Measurements from ENCODE around the gene EVPL. TPM values are rescaled to one million over a fixed set of nuclear protein-coding genes. Genes with fewer than 3 reads are reported as not detected.
A peak's percentile ranks its signal among the peaks of the same experiment; 100 is the strongest.

Gene EVPL
- total and polyA plus RNA-seq, 9 donors, result 0.15 to 7.2 (median 1.0) TPM

DNA sequence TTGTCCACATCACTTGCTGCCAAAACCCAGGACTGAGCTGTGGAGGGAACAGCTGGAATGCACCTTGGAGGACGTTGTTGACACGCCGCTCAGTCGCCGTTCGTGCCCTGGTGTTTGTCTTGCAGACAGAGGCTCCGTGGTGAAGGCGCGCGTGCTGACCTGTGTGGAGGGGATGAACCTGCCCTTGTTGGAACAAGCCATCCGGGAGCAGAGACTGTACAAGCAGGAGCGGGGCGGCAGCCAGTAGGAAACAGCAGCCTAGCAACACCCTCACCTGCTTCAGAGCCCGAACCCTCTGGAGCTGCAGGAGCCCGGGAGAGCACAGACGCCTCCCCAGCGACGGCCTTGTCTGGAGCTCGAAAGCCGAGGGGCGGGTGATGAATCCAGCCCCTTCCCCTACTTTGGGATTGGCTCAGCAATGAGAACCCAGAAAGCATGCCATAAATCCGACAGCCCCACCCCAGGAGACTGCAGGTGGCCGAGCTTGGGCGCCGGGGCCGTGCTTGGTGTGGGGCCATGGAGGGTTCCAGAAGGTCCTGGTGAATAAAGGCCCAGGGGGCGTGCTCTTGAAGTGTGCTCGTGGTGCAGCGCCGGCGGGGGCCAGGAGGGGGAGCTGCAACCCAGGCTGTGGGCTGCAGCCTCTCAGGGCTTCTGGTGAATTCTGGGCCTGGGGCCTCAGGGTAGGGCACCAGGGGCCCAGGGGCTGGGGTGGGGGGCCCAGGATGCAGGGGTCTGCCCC, 26.9 kb downstream of the EVPL start:
- TF ChIP-seq EP300 (IDR thresholded peaks at IDR 0.05) (no peak), POLR2A (IDR thresholded peaks at IDR 0.05) (no peak)
- TF ChIP-seq, protein P1, sequence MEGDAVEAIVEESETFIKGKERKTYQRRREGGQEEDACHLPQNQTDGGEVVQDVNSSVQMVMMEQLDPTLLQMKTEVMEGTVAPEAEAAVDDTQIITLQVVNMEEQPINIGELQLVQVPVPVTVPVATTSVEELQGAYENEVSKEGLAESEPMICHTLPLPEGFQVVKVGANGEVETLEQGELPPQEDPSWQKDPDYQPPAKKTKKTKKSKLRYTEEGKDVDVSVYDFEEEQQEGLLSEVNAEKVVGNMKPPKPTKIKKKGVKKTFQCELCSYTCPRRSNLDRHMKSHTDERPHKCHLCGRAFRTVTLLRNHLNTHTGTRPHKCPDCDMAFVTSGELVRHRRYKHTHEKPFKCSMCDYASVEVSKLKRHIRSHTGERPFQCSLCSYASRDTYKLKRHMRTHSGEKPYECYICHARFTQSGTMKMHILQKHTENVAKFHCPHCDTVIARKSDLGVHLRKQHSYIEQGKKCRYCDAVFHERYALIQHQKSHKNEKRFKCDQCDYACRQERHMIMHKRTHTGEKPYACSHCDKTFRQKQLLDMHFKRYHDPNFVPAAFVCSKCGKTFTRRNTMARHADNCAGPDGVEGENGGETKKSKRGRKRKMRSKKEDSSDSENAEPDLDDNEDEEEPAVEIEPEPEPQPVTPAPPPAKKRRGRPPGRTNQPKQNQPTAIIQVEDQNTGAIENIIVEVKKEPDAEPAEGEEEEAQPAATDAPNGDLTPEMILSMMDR (IDR thresholded peaks at IDR 0.05), result peak; percentile 23 to 35 (median 24)

GRCh38 chr17:75998327-75998795, 28.7 kb downstream of the EVPL start:
- intact Hi-C loops (cut with DNase I), result no loop called here
- no peaks in the 10 kb centered on the region for H3K4me1 ChIP-seq (ENCODE audit: insufficient read depth)
- H3K4me3 ChIP-seq, result no peak overlapping the region
- H3K9me3 ChIP-seq, result no peaks in the 10 kb centered on the region
- TF ChIP-seq POLR2A (IDR thresholded peaks at IDR 0.05), result no peak
- TF ChIP-seq EP300 (IDR thresholded peaks at IDR 0.05), result no peak
- TF ChIP-seq, protein P1 (IDR thresholded peaks at IDR 0.05), result no peak
- no peaks in the 10 kb centered on the region for H3K27me3 ChIP-seq
- H3K27ac ChIP-seq, result no peak overlapping the region
- DNase-seq, result peak in 1 of 5 donors; percentile 4
- H3K36me3 ChIP-seq, result no peaks in the 10 kb centered on the region
- WGBS, 3 donors, result 90 to 95% (median 90%) methylated on average over 9 of the region's 9 CpGs

More for the DNA sequence above, 26.9 kb downstream of the EVPL start:
- intact Hi-C loops (cut with DNase I), result loop anchor here in 1 of 4 donors (5.0 kb wide), 1 partner anchor 88 kb away; no protein-coding TSS in a partner anchor
- peak in 2 of 5 donors; percentile 60 to 70 for DNase-seq
- 50 to 64% (median 62%) methylated on average over 29 to 31 of the region's 31 CpGs for WGBS, 3 donors
- Histone ChIP-seq H3K27me3 (no peaks in the 10 kb centered on the region), H3K4me1 (ENCODE audit: insufficient read depth) (peaks cover 11% of the 10 kb centered on the region), H3K27ac (no peak overlapping the region), H3K4me3 (no peak overlapping the region), H3K9me3 (no peaks in the 10 kb centered on the region), H3K36me3 (no peaks in the 10 kb centered on the region)

GRCh38 chr17:75996665-75997590, 30.2 kb downstream of the EVPL start:
- TF ChIP-seq POLR2A (IDR thresholded peaks at IDR 0.05) (no peak), EP300 (IDR thresholded peaks at IDR 0.05) (no peak)
- TF ChIP-seq, protein P1 (IDR thresholded peaks at IDR 0.05), result no peak
- Histone ChIP-seq H3K4me1 (ENCODE audit: insufficient read depth) (no peaks in the 10 kb centered on the region), H3K27me3 (no peaks in the 10 kb centered on the region), H3K27ac (no peak overlapping the region), H3K9me3 (no peaks in the 10 kb centered on the region), H3K4me3 (no peak overlapping the region), H3K36me3 (no peaks in the 10 kb centered on the region)
- intact Hi-C loops (cut with DNase I), result no loop called here
- peak in 1 of 5 donors; percentile 11 for DNase-seq
- WGBS, 3 donors, result 30 to 35% (median 34%) methylated on average over 18 of the region's 18 CpGs

- Histone ChIP-seq H3K9me3 (no peaks in the 10 kb centered on the region), H3K4me3 (no peak overlapping the region), H3K27me3 (no peaks in the 10 kb centered on the region), H3K36me3 (no peaks in the 10 kb centered on the region), H3K27ac (no peak overlapping the region), H3K4me1 (ENCODE audit: insufficient read depth) (no peaks in the 10 kb centered on the region)
- DNase-seq, result peak in 2 of 5 donors; percentile 3 to 13
- TF ChIP-seq POLR2A (IDR thresholded peaks at IDR 0.05) (no peak), EP300 (IDR thresholded peaks at IDR 0.05) (no peak)
- TF ChIP-seq, protein P1 (IDR thresholded peaks at IDR 0.05), result no peak
- 89 to 96% (median 94%) methylated on average over 7 of the region's 7 CpGs for WGBS, 3 donors
- intact Hi-C loops (cut with DNase I), result no loop called here
These were observed 31.7 kb downstream of the EVPL start for GRCh38 chr17:75995385-75995925.
